GM21528 (cell line): Measurements from ENCODE around the gene RNASEL.

Experiments
- ATAC-seq: cut with Tn5 transposase; IDR thresholded peaks from one replicate; pipeline ENCODE4 v1.9.1; 2021; ENCODE audit warnings: mild to moderate bottlenecking, moderate library complexity; ENCODE audit not compliant: unreplicated experiment, low FRiP score

The RNASEL gene

GRCh38 chr1:182602935-182603645, 14.0 kb upstream of the RNASEL start:
- ATAC-seq, result no peak

DNA sequence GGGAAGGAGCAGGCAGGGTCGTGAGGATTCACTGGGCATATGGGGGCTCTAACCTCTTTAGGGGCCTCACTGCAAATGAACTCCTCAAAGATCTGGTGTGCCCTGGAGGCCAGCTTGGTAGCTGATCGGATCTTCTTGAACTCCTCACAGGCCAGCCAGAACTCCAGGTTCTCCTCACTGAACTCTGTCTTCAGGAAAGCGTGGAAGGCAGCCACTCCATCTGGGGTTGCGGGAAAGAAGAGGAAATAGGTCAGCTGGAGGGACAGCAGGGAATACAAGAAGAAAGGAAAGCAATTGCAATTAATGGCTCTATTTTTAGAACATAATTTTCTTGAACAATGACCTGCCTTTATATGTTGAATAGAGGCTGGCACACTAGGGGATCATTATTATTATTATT, 12.9 kb upstream of the RNASEL start:
- ATAC-seq, result no peak

- ATAC-seq, result no peak
Observed at GRCh38 chr1:182601416-182601786, 12.3 kb upstream of the RNASEL start.

GRCh38 chr1:182600745-182601415, 11.8 kb upstream of the RNASEL start:
- ATAC-seq, result no peak

DNA sequence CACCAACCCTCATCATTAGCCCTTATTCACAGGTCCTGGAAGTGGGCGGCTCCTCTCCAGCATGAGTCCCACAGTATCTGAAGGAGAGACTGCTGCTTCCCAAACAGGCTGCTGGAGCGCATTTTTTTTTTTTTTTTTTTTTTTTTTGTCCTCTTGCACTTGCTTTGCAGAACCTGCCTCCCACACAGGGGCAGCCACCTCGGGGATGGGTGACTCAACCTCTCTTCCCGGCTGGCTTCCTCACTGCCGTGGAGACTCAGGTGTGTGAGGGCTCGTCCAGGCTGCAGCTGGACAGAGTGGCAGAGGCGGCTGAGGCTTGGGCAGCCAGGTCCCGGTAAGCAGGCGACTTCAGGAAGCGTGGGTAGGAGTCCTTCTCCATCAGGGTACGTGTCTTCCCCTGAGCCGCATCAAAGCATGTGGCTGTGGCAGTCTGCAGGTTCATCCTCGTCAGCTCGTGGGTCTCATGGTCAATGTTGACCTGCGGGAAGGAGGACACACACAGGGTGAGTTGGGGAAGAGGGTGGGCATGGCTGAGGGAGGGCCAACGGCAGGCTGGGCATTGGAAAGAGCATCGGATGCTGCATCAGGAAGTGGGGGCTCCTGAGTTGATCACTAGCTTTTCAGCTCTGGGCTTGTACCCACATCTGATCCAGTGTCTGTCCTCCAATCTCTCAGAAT, 11.1 kb upstream of the RNASEL start:
- ATAC-seq, result no peak

GRCh38 chr1:182599339-182599738, 10.3 kb upstream of the RNASEL start:
- ATAC-seq, result no peak

DNA sequence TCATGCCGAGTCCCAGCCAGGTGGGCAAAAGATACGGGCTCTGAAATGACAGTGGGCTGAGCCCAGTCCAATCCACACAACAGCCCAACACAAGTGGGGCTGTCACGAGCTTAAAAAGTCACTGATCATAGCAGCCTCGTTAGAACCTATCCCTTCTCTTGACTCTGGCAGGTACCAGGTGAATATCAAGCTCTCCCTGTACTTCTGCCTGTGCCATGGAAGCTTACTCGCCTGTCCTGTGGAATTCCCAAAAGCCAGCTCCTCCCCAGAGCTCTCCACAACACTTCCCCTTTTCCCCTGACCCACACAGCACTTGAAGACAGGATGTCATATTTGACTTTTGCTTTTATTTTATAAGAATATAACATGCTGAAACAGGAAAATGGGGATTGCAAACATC, 9.2 kb upstream of the RNASEL start:
- ATAC-seq, result no peak

GRCh38 chr1:182596934-182597333, 7.9 kb upstream of the RNASEL start:
- no peak for ATAC-seq

- no peak for ATAC-seq
Observed at GRCh38 chr1:182595641-182596240, 6.7 kb upstream of the RNASEL start.

- no peak for ATAC-seq
Observed at GRCh38 chr1:182589931-182590330, 875 bp upstream of the RNASEL start.

- no peak for ATAC-seq
Observed at GRCh38 chr1:182589520-182589919, 464 bp upstream of the RNASEL start.

- ATAC-seq, result no peak
Observed at GRCh38 chr1:182587666-182588499, 1.2 kb downstream of the RNASEL start.

- no peak for ATAC-seq
Observed at GRCh38 chr1:182587093-182587492, 2.0 kb downstream of the RNASEL start.

GRCh38 chr1:182586380-182586779, 2.7 kb downstream of the RNASEL start:
- no peak for ATAC-seq

DNA sequence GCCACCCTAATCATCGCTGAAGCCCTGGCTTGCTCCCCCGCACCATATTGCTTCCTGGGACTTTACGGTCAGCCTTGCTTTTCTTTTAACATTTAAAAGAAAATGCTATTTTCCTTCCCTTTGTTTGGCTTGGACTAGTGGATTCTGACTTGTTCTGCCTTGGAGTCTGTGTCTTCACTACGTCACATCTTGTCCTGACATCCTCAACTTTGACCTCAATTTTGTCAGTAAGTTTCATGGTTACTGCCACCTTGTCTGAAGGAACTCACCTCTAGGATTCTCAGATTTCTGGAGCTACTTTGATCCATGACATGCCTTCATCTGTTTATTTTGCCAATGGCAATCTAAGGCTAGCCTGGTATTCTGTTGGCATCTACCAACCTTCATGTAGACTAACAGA, 4.3 kb downstream of the RNASEL start:
- no peak for ATAC-seq

GRCh38 chr1:182580736-182581135, 8.3 kb downstream of the RNASEL start:
- ATAC-seq, result no peak

GRCh38 chr1:182575540-182576149, 13.4 kb downstream of the RNASEL start:
- ATAC-seq, result no peak

DNA sequence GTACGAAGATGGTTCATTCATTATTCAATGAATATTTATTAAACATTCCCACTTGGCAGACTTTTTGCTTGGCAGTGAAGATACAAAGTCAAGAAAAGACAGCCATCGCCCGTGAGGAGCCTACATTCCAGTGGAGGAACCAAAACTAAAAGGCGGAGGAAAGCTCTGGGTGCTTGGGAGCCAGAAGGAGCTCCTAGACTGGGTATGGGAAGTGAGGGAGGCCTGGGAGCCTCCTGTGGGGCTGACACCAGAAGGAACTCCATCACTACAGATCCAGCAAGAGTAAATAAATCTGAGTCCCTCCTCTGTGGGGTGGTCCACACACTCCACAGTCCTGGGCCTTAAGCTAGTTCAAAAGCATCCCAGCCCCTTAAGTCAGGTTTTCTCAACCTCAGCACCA, 14.9 kb downstream of the RNASEL start:
- no peak for ATAC-seq

GRCh38 chr1:182570611-182570970, 18.5 kb downstream of the RNASEL start:
- no peak for ATAC-seq

DNA sequence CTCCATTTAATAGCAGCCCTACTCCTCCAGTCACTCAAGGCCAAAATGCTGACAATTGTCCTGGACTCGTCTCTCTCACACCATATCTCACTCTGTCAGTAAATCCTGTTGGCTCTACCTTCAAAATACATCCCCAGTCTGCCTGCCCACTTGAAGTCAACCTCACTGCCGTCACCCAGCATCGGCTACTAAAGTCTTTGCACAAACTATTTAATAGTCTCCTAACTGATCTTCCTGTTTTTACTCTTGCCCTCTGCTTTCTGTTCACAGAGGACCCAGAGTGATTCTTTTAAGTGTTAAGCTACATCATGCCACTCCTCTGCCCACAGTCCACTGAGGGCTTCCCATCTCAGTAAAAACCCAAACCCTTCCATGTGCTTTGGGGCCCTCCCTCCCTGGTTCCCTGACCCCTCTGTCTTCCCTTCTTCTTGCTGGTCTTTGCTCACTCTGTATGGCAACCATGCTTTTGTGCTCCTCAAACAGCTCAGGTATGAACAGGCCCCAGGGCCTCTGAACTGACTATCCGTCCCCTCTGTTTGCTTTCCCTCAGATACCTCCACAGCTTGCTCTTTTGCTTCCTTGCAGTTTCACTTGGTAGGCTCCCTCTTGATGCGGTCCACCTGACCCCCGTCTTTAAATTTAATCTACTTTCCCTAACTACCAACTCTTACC, 19.0 kb downstream of the RNASEL start:
- no peak for ATAC-seq
